Right kidney (tissue), 9 donors: ENCODE measurements around the gene PLAC8L1.
"Not testable (repeated sequence)": the region's sequence is repeated elsewhere in the genome, so short reads cannot be mapped to it uniquely, and the experiment has no call there.

Experiments
- DNase-seq: peaks from one replicate; pipeline ENCODE4 v3.0.0-alpha.2; 2016
- long read RNA-seq, 8 donors: transcript quantifications; one replicate each; lab custom pipeline, GENCODE V29; 2026

The PLAC8L1 gene
- long read RNA-seq, donor 1: 0 reads
- long read RNA-seq, donor 2: 0 reads
- long read RNA-seq, donor 3: 0 reads
- long read RNA-seq, donor 4: 0 reads
- long read RNA-seq, donor 5: 0 reads
- long read RNA-seq, donor 6: 0 reads
- long read RNA-seq, donor 7: 0 reads
- long read RNA-seq, donor 8: 0 reads

GRCh38 chr5:146105477-146105876, at the start of gene PLAC8L1:
Gene PLAC8L1, minus strand, starts transcription at chr5:146105577. Its CDS starts 1,266 bp downstream, at chr5:146104311.
- no peak for DNase-seq

- no peak for DNase-seq
These were observed 46.6 kb upstream of the PLAC8L1 start for GRCh38 chr5:146151970-146152369.

GRCh38 chr5:146137967-146138403, 32.6 kb upstream of the PLAC8L1 start:
- no peak for DNase-seq

- no peak for DNase-seq
These were observed 25.2 kb upstream of the PLAC8L1 start for GRCh38 chr5:146130440-146131045.

- no peak for DNase-seq
These were observed 20.7 kb upstream of the PLAC8L1 start for GRCh38 chr5:146126068-146126467.

GRCh38 chr5:146124580-146124979, 19.2 kb upstream of the PLAC8L1 start:
- DNase-seq: no peak

GRCh38 chr5:146121451-146121850, 16.1 kb upstream of the PLAC8L1 start:
- DNase-seq: not testable (repeated sequence)

- no peak for DNase-seq
These were observed 12.9 kb upstream of the PLAC8L1 start for GRCh38 chr5:146118322-146118721.

GRCh38 chr5:146117216-146117615, 11.8 kb upstream of the PLAC8L1 start:
- not testable (repeated sequence) for DNase-seq

GRCh38 chr5:146116361-146116760, 11.0 kb upstream of the PLAC8L1 start:
- DNase-seq: no peak

GRCh38 chr5:146112476-146112875, 7.1 kb upstream of the PLAC8L1 start:
- DNase-seq: no peak

GRCh38 chr5:146111409-146111808, 6.0 kb upstream of the PLAC8L1 start:
- no peak for DNase-seq

- no peak for DNase-seq
These were observed 4.0 kb upstream of the PLAC8L1 start for GRCh38 chr5:146109379-146109778.

GRCh38 chr5:146108870-146109269, 3.5 kb upstream of the PLAC8L1 start:
- not testable (repeated sequence) for DNase-seq

GRCh38 chr5:146107901-146108300, 2.5 kb upstream of the PLAC8L1 start:
- no peak for DNase-seq

- no peak for DNase-seq
These were observed 1.8 kb downstream of the PLAC8L1 start for GRCh38 chr5:146103594-146103993.

- DNase-seq: no peak
These were observed 3.7 kb downstream of the PLAC8L1 start for GRCh38 chr5:146101646-146102045.

GRCh38 chr5:146098047-146098446, 7.3 kb downstream of the PLAC8L1 start:
- no peak for DNase-seq

- DNase-seq: no peak
These were observed 13.5 kb downstream of the PLAC8L1 start for GRCh38 chr5:146091881-146092280.

GRCh38 chr5:146089287-146089686, 16.1 kb downstream of the PLAC8L1 start:
- DNase-seq: no peak

GRCh38 chr5:146088098-146088497, 17.3 kb downstream of the PLAC8L1 start:
- DNase-seq: no peak

- no peak for DNase-seq
These were observed 21.0 kb downstream of the PLAC8L1 start for GRCh38 chr5:146084376-146084775.

GRCh38 chr5:146082798-146083197, 22.6 kb downstream of the PLAC8L1 start:
- DNase-seq: no peak

- DNase-seq: peak; percentile 36
These were observed 23.8 kb downstream of the PLAC8L1 start for GRCh38 chr5:146081556-146081955.
